GM21367 (cell line): ENCODE data around the gene PTK6.

Experiments
- ATAC-seq: cut with Tn5 transposase; IDR thresholded peaks from one replicate; pipeline ENCODE4 v1.9.1; 2021; ENCODE audit not compliant: unreplicated experiment

The PTK6 gene

GRCh38 chr20:63532449-63532971, 4.7 kb downstream of the PTK6 start:
- no peak for ATAC-seq

DNA sequence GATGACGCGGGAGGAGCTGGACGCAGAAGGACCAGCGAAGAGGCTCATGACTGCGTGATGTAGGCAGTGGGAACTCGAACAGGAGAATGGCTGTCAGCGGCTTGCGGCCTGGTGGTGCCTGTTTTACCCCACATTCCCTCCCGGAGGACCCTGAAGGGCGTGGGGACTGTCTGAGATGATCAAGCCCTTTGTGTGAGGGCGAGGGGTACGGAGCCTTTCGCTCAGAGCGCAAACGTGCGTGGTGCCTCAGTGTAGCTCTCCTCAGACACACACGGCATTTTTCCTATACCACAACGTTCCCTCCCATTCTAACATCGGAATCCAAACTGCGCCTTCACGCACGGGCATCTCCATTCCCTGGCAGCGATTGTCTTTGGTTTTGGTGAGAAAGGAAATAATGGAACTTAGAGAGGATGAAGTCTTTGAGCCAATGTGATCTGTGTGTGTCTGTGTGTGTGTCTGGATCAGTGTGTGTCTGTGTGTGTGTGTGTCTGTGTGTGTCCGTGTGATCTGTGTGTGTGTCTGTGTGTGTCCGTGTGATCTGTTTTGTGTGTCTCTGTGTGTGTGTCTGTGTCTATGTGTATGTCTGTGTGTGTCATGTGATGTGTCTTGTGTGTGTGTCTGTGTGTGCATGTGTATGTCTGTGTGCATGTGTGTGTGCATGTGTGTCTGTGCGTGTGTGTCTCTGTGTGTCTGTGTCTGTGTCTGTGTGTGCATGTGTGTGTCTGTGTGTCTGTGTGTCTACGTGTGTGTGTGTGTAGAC, 5.3 kb downstream of the PTK6 start:
- no peak for ATAC-seq

DNA sequence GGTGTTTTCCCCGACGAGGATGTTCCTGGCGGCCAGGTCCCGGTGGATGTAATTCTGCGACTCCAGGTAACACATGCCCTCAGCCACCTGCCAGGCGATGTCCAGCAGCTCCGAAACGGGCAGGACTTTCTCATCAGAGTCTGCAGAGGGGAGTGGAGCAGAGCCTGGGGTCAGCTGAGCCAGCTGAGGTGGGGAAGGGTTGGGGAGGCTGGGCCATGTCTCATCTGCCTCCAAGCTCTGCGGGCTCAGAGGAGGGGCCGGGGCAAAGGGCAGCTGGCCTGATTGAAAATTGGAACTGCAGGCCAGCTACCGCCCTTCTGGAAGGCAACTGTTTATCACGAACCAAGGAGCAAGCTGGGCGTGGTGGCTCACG, 6.4 kb downstream of the PTK6 start:
- ATAC-seq, result no peak

DNA sequence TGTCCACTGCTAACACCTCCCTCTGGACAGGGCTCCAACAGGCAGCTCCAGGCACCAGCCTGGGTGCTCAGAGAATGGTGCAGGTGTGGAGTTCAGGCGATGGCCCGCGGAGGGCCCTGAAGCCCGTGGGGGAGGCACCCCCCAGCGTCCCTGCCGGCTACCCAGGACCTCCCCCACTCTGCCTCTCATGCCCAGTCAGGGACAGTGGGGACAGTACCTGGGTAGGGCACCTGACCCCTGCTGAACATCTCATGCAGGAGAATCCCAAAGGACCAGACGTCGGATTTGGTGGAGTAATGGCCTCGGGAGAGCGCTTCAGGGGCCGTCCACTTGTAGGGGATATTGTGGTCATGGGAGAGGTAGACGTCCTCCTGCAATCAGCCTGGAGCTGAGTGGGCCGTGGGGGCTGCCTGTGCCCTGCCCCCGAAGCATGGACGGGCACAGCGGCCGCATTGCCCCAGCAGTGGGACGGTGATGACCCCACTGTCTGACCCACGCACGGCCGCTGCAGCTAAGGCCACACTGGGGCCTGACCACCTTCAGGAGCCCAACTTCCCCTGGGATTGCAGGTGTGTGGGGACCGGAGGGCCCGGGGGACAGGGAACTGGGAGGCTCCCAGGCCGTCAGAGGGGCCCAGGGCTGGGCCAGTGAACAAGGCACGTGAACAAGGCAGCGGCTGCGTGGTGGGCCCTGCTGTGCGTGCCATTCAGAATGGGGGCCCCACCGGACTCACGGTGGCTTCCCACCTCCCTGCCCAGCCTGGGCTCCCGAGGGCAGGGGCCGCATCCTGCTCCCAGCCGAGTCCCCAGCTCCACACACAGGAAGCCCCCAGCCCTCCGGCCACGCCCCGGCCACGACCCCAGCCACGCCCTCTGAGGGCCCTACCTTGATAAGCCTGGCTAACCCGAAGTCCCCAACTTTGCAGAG, 7.1 kb downstream of the PTK6 start:
- ATAC-seq, result no peak

DNA sequence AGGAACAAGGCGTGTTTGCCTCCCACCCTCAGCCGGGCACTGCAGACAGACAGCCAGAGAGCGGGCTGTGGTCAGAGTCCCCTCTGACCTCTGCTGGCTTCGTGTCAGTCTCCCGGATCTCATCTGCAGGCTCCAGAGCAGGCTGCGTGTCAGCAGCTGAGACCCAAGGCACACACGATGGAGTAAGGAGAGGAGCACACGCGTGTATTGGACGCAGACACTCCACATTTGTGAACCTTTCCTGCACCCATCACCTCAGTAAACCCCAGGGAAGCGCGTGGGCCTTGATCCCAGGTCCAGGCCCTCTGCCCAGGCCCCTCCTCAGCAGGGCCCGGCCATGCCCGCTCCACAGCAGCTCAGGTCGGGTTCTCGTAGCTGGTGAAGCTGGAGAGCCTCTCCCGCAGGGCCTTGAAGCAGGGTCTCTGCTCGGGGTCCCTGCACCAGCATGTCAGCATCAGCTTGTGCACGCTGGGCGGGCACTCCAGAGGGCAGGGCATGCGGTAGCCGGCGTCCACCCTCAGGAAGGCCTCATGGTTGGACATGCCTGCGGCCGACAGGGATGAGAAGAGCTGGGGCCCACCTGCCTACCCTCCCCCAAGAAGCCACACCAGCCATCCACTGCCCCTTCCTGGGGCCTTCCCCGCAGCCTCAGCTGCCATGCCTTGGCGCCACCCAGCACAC, 7.9 kb downstream of the PTK6 start:
- no peak for ATAC-seq

- no peak for ATAC-seq
Observed at GRCh38 chr20:63527184-63527583, 10.0 kb downstream of the PTK6 start.

GRCh38 chr20:63525971-63526370, 11.2 kb downstream of the PTK6 start:
- ATAC-seq, result no peak

- ATAC-seq, result no peak
Observed at GRCh38 chr20:63525185-63525584, 12.0 kb downstream of the PTK6 start.

GRCh38 chr20:63522981-63523611, 14.1 kb downstream of the PTK6 start:
- no peak for ATAC-seq

DNA sequence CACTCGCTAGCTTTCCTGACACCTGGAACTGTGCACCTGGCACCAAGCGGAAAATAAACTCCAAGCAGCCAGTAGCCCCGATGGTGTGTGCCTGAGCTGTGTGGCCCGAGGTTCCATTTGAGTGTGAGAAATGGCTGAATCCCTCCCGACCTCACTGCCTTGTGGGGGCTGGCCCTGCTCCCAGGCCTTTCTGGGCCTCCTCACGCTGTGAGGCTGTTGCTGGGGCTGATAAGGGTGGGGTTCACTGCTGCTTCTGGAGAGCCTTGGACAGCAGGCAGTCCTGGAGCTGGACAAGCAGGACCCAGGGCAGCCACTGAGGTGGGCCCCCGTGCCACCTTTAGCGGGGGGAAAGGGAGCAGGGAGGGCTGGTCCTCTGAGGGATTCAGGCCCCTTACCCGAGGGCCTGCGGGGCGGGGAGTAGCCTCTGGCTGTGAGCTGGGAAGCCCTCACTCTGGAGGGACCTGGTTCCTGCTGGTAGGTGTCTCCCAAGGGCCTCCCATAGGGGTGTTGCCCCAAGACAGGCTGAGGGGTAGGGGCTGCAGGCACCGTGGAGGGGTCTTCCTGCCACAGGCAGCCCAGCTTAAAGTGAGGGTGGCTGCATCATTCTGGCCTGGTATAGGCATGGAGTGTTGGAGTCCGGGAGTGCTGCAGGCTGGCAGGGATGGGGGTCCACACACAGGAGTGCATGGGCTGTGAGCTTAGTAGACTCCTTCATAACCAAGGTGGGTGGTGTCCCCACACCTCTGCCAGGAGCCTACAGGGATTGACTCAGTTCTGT, 14.9 kb downstream of the PTK6 start:
- no peak for ATAC-seq

GRCh38 chr20:63521602-63522001, 15.6 kb downstream of the PTK6 start:
- no peak for ATAC-seq

DNA sequence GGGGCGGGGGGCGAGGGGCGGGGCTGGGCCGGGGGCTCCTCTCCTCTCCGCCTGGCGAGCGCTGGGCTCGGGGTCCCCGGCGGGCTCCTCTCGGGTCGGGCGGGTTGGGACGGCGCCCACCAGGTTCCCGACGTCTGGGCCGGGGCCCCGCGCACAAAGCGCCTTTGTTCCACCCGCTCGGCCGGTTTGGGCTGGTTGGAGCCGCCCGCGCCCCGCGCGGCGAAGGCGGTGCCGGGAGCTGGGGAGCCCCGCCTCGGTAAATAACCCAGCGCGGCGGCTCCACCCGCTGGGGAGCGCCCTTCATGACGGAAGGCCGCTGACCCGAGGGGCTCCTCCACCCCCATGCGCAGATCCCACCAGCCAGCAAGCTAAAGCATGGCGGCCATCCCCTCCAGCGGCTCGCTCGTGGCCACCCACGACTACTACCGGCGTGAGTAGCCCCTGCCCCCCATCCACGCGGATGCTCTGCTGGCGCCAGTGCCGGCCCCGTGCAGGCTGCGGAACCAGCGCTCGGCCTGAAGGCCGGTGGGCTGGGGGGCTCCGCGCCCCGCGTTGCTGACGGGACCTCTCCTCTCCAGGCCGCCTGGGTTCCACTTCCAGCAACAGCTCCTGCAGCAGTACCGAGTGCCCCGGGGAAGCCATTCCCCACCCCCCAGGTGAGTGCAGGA, 16.1 kb downstream of the PTK6 start:
- peak; percentile 34 for ATAC-seq

- ATAC-seq, result peak; percentile 61
Observed at GRCh38 chr20:63520504-63520933, 16.7 kb downstream of the PTK6 start, which contains the start of gene PPDPF. PPDPF (plus strand) TSS chr20:63520765; CDS start chr20:63521309, 544 bp downstream.

GRCh38 chr20:63519668-63520503, 17.3 kb downstream of the PTK6 start:
- ATAC-seq, result peak; percentile 25

GRCh38 chr20:63518946-63519667, 18.1 kb downstream of the PTK6 start:
- no peak for ATAC-seq

DNA sequence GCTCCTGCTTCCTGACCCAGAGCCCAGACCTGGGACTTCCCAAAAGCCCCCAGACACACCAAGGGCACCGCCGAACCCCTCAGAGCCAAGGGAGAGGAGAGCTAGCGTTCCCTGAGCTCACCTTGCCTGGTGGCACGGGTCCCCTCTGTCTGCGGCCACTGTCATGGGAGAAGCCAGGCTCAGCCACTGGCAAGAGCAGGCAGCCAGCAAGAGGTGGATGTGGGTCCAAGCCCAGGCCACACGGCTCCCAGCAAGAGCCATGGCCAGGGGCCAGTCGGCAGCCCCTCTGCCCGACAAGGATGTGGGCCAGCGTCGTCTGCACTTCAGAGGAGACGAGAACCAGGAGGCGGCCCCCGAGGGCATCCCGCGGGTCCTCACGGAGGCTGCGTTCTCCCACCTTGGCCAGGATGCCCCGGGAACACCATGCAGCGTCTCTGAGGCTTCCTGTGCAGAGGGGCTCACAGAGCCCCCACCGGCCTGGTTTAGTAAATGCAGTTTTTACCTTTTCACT, 18.8 kb downstream of the PTK6 start:
- ATAC-seq, result no peak
